IMR-90 (cell line): ENCODE results near the gene GRIK3. TPM values are rescaled to one million over a fixed set of nuclear protein-coding genes. Genes with fewer than 3 reads are reported as not detected.

ENCODE experiments used
- ATAC-seq: fragments of 200-7000 bp; cut with Tn5 transposase; 2 replicates; pipeline ENCODE4 v1.9.1; 2020; ENCODE audit warnings: low read depth, mild to moderate bottlenecking, moderate library complexity
- BruUV-seq: library from RNA; stranded (reverse); fragments of 400-500 nt; replicated peaks from 2 replicates; lab custom pipeline; 2021; lab: Mats Ljungman, UMichigan
- CTCF ChIA-PET: fragments of 300-600 bp; formaldehyde crosslinking; extraction: SDS; loops from one replicate; lab custom pipeline; 2021; ENCODE audit warnings: antibody characterized with exemption; lab: Yijun Ruan, JAX
- POLR2A ChIA-PET: fragments of 300-600 bp; sonication (Branson Sonifier 250); formaldehyde crosslinking; loops from one replicate; lab custom pipeline; 2022; ENCODE audit warnings: antibody characterized with exemption; ENCODE audit not compliant: unreplicated experiment; lab: Charles Lee
- DNase-seq: peaks from one replicate; pipeline ENCODE4 v3.0.0; 2013
- H2AFZ ChIP-seq: replicated peaks from 2 replicates; pipeline ENCODE3; 2013; ENCODE audit warnings: low read length, mild to moderate bottlenecking; ENCODE audit not compliant: poor library complexity
- H2AK5ac ChIP-seq: 2 replicates; pipeline ENCODE4 v1.6.1; 2013; ENCODE audit warnings: low read depth, low read length, inconsistent platforms
- H2AK9ac ChIP-seq: replicated peaks from 2 replicates; pipeline ENCODE3; 2013; ENCODE audit warnings: mild to moderate bottlenecking, low read depth, low read length, moderate library complexity; ENCODE audit not compliant: poor library complexity
- H2BK120ac ChIP-seq: 2 replicates; pipeline ENCODE4 v1.6.1; 2013; ENCODE audit warnings: low read depth, low read length, inconsistent platforms
- H2BK15ac ChIP-seq: 3 replicates; pipeline ENCODE4 v1.6.1; 2013; ENCODE audit warnings: low read depth, low read length, inconsistent platforms
- H2BK20ac ChIP-seq: 2 replicates; pipeline ENCODE4 v1.6.1; 2013; ENCODE audit warnings: low read depth, mild to moderate bottlenecking, inconsistent platforms, low read length, moderate library complexity
- H2BK5ac ChIP-seq: 2 replicates; pipeline ENCODE4 v1.6.1; 2013; ENCODE audit warnings: mild to moderate bottlenecking, low read depth, low read length, inconsistent platforms; ENCODE audit not compliant: poor library complexity, severe bottlenecking
- H3K14ac ChIP-seq: replicated peaks from 2 replicates; pipeline ENCODE4 v1.6.1; 2013; ENCODE audit warnings: low read depth, low read length, inconsistent platforms
- H3K18ac ChIP-seq: 2 replicates; pipeline ENCODE4 v1.6.1; 2013; ENCODE audit warnings: low read depth, low read length, control low read depth
- H3K23ac ChIP-seq: 2 replicates; pipeline ENCODE4 v1.6.1; 2013; ENCODE audit warnings: low read depth, low read length, inconsistent platforms
- H3K27ac ChIP-seq: 2 replicates; pipeline ENCODE4 v1.5.1; 2013; ENCODE audit warnings: mild to moderate bottlenecking, control low read depth, low read length; ENCODE audit not compliant: insufficient read depth
- H3K27me3 ChIP-seq: 2 replicates; pipeline ENCODE4 v1.6.1; 2013; ENCODE audit warnings: low read length; ENCODE audit not compliant: control insufficient read depth, insufficient read depth
- H3K36me3 ChIP-seq: 2 replicates; pipeline ENCODE4 v1.6.1; 2013; ENCODE audit warnings: low read length, mixed read lengths; ENCODE audit not compliant: control insufficient read depth, insufficient read depth
- H3K4ac ChIP-seq: 2 replicates; pipeline ENCODE4 v1.6.1; 2013; ENCODE audit warnings: low read depth, low read length, inconsistent platforms
- H3K4me1 ChIP-seq: 2 replicates; pipeline ENCODE4 v1.6.1; 2013; ENCODE audit warnings: low read length, mixed read lengths; ENCODE audit not compliant: control insufficient read depth, insufficient read depth
- H3K4me2 ChIP-seq: 2 replicates; pipeline ENCODE4 v1.6.1; 2013; ENCODE audit warnings: low read depth, mild to moderate bottlenecking, control low read depth, low read length, moderate library complexity
- H3K4me3 ChIP-seq: 2 replicates; pipeline ENCODE4 v1.5.1; 2013; ENCODE audit warnings: low read depth, mild to moderate bottlenecking, control low read depth, low read length, moderate library complexity; ENCODE audit not compliant: insufficient read depth
- H3K56ac ChIP-seq: 2 replicates; pipeline ENCODE4 v1.6.1; 2013; ENCODE audit warnings: low read length, inconsistent platforms; ENCODE audit not compliant: insufficient read depth; ENCODE audit errors: extremely low read depth
- H3K79me1 ChIP-seq, 2 experiments: 2 replicates each; pipeline ENCODE4 v1.6.1; 2013; ENCODE audit warnings: low read length in 2 of 2, inconsistent platforms in 1 of 2, low read depth in 1 of 2
- H3K9ac ChIP-seq: 2 replicates; pipeline ENCODE4 v1.6.1; 2013; ENCODE audit warnings: low read depth, low read length, control low read depth
- H3K9me1 ChIP-seq: 2 replicates; pipeline ENCODE4 v1.6.1; 2013; ENCODE audit warnings: low read length, inconsistent platforms; ENCODE audit not compliant: insufficient read depth
- H3K9me3 ChIP-seq: 2 replicates; pipeline ENCODE4 v1.6.1; 2013; ENCODE audit warnings: low read length; ENCODE audit not compliant: control insufficient read depth, insufficient read depth
- H4K20me1 ChIP-seq: 2 replicates; pipeline ENCODE4 v1.6.1; 2013; ENCODE audit warnings: low read length, inconsistent platforms; ENCODE audit not compliant: insufficient read depth
- H4K5ac ChIP-seq: 2 replicates; pipeline ENCODE4 v1.6.1; 2013; ENCODE audit warnings: mild to moderate bottlenecking, low read depth, low read length, control low read depth
- H4K8ac ChIP-seq, 2 experiments: 2 replicates each; pipeline ENCODE4 v1.6.1; 2013; ENCODE audit warnings: low read depth in 2 of 2, low read length in 2 of 2, control low read depth in 1 of 2, inconsistent platforms in 1 of 2
- H4K91ac ChIP-seq: 2 replicates; pipeline ENCODE4 v1.6.1; 2013; ENCODE audit warnings: low read depth, low read length, inconsistent platforms; ENCODE audit not compliant: insufficient read depth
- BHLHE40 ChIP-seq: fragments of 150-350 bp; IDR thresholded peaks from 2 replicates; pipeline ENCODE4 v1.6.1; 2016; ENCODE audit warnings: mild to moderate bottlenecking, low read depth, low read length
- MAZ ChIP-seq: IDR thresholded peaks from 2 replicates; pipeline ENCODE4 v1.6.1; 2012; ENCODE audit warnings: low read depth, mild to moderate bottlenecking, low read length, improper control_type of control experiment, moderate library complexity, borderline replicate concordance
- NFE2L2 ChIP-seq: fragments of 150-350 bp; IDR thresholded peaks from 2 replicates; pipeline ENCODE4 v1.6.1; 2016; ENCODE audit warnings: low read depth, mild to moderate bottlenecking, low read length
- WGBS, 2 experiments: methylation state at CpG; one replicate each; pipeline versions ENCODE4 v1.1.5 to v1.1.7; 2013; ENCODE audit warnings: missing lambda C conversion rate in 2 of 2; ENCODE audit not compliant: insufficient read length in 1 of 2; ENCODE audit errors: extremely low coverage in 2 of 2; 5-methylcytosine and 5-hydroxymethylcytosine counted together
- dilution Hi-C: fragments of 300-500 bp; cut with HindIII; formaldehyde crosslinking; loops from one replicate; pipeline ENCODE4 v1.14.3; 2018; ENCODE audit warnings: low sequenced_read_pairs; ENCODE audit not compliant: unreplicated experiment
- in situ Hi-C: fragments of 300-500 bp; cut with MboI; formaldehyde crosslinking; loops from 3 replicates; pipeline ENCODE4 v1.14.3; 2019; ENCODE audit warnings: low sequenced_read_pairs, inconsistent platforms, mixed read lengths
- intact Hi-C: fragments of 100-400 bp; cut with micrococcal nuclease; formaldehyde crosslinking; loops from 2 replicates; pipeline ENCODE4 v1.10.0; 2022
- polyA plus RNA-seq, 3 experiments: library from polyadenylated mRNA; depleted of rRNA; stranded (reverse); fragments of >200 nt; gene quantifications; 2 replicates each; pipeline ENCODE4 v1.2.3, GENCODE V29; 2012; ENCODE audit warnings: low replicate concordance in 1 of 3
- total RNA-seq: library from RNA; depleted of rRNA; stranded (reverse); fragments of >200 nt; gene quantifications from 2 replicates; pipeline ENCODE4 v1.2.3, GENCODE V29; 2012
- TF ChIP-seq, protein P1 (sequence below): conservative IDR thresholded peaks from 2 replicates; pipeline ENCODE4 v1.5.1; 2012; ENCODE audit warnings: mild to moderate bottlenecking, low read depth, low read length, improper control_type of control experiment

Gene GRIK3
- total and polyA plus RNA-seq, 2 of the 4 experiments (the other 2 are of a cell fraction) = not detected

DNA sequence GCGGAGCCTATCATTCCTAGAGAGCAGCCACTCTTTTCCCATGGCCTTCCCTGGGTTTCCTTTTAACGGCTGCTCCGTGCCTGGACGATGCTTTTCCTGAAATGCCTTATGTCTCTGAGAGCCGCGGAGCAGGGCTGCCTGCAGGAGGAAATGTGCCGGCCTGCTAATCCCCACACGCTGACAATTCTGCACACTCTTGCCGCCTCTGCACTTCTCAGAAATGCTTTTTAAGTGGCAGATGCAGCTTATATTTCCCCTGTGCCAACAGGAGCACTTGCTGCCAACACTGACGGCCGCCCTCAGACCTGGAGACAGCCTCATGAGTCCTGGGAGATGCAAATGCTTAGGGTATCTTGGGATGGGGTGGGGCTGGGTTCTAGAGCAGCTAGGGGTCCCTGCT, 253.2 kb downstream of the GRIK3 start:
- no peak overlapping the region for H3K23ac ChIP-seq
- 71% methylated on average over 7 of the region's 11 CpGs; no CpG with 5 or more reads in 1 of the 2 experiments for WGBS, 2 experiments
- in situ Hi-C loops (no loop called here), dilution Hi-C loops (no loop called here), intact Hi-C loops (no loop called here)
- H4K91ac ChIP-seq = no peak overlapping the region
- BruUV-seq = no TSS peak
- no peak overlapping the region for H3K4me3 ChIP-seq
- ChIA-PET CTCF (interaction anchor here (0.6 kb wide), 1 partner anchor 136 kb away, joined by 3 read pairs; no protein-coding TSS in a partner anchor), POLR2A (no interaction called here)
- H3K4me2 ChIP-seq = no peak overlapping the region
- H2BK20ac ChIP-seq = no peak overlapping the region
- H2AFZ ChIP-seq = no peak overlapping the region
- no peak overlapping the region for H3K56ac ChIP-seq
- no peak for TF ChIP-seq MAZ
- TF ChIP-seq, protein P1, sequence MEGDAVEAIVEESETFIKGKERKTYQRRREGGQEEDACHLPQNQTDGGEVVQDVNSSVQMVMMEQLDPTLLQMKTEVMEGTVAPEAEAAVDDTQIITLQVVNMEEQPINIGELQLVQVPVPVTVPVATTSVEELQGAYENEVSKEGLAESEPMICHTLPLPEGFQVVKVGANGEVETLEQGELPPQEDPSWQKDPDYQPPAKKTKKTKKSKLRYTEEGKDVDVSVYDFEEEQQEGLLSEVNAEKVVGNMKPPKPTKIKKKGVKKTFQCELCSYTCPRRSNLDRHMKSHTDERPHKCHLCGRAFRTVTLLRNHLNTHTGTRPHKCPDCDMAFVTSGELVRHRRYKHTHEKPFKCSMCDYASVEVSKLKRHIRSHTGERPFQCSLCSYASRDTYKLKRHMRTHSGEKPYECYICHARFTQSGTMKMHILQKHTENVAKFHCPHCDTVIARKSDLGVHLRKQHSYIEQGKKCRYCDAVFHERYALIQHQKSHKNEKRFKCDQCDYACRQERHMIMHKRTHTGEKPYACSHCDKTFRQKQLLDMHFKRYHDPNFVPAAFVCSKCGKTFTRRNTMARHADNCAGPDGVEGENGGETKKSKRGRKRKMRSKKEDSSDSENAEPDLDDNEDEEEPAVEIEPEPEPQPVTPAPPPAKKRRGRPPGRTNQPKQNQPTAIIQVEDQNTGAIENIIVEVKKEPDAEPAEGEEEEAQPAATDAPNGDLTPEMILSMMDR = no peak
- TF ChIP-seq BHLHE40 = no peak
- no peak for TF ChIP-seq NFE2L2
- H3K4me1 ChIP-seq = no peaks in the 10 kb centered on the region
- no peak overlapping the region for H3K14ac ChIP-seq
- no peak overlapping the region for H2BK15ac ChIP-seq
- no peak overlapping the region for H4K5ac ChIP-seq
- H4K8ac ChIP-seq = no peak overlapping the region
- H3K79me1 ChIP-seq = no peaks in the 10 kb centered on the region
- ATAC-seq = no peak
- H2AK9ac ChIP-seq = no peak overlapping the region
- no peak for DNase-seq
- no peak overlapping the region for H3K9ac ChIP-seq
- no peak overlapping the region for H2BK5ac ChIP-seq
- no peak overlapping the region for H3K18ac ChIP-seq
- no peaks in the 10 kb centered on the region for H3K36me3 ChIP-seq
- no peaks in the 10 kb centered on the region; the same call in 1 of the 2 replicates for H4K20me1 ChIP-seq
- no peaks in the 10 kb centered on the region for H3K9me1 ChIP-seq
- H2AK5ac ChIP-seq = no peak overlapping the region
- no peak overlapping the region for H3K4ac ChIP-seq
- no peaks in the 10 kb centered on the region for H3K27me3 ChIP-seq
- H3K27ac ChIP-seq = no peak overlapping the region
- no peak overlapping the region for H2BK120ac ChIP-seq
- no peaks in the 10 kb centered on the region for H3K9me3 ChIP-seq
